ENCODE data around the gene LIPT2.
"Not testable (repeated sequence)": the region's sequence is repeated elsewhere in the genome, so short reads cannot be mapped to it uniquely, and the experiment has no call there.

LIPT2 gene

GRCh38 chr11:74492974-74493790 lies at the start of gene LIPT2:
Gene LIPT2, minus strand, starts transcription at chr11:74493724. Its CDS starts 21 bp downstream, at chr11:74493703.
- peak; percentile 96 for DNase-seq (ENCODE audit: low read depth)
- peak within 1 kb of the TSS; percentile 69 for H3K4me3 ChIP-seq (ENCODE audit: low read length)
- no peak for TF ChIP-seq CTCF (conservative IDR thresholded peaks at IDR 0.05; ENCODE audit: low read length)

- DNase-seq (ENCODE audit: low read depth): no peak
- TF ChIP-seq CTCF (conservative IDR thresholded peaks at IDR 0.05; ENCODE audit: low read length): no peak
- H3K4me3 ChIP-seq (ENCODE audit: low read length): no peak overlapping the region
These were observed 47.9 kb upstream of the LIPT2 start for GRCh38 chr11:74541466-74541865.

- no peak overlapping the region for H3K4me3 ChIP-seq (ENCODE audit: low read length)
- no peak for DNase-seq (ENCODE audit: low read depth)
- TF ChIP-seq CTCF (conservative IDR thresholded peaks at IDR 0.05; ENCODE audit: low read length): no peak
These were observed 46.7 kb upstream of the LIPT2 start for GRCh38 chr11:74540270-74540669.

- no peak overlapping the region for H3K4me3 ChIP-seq (ENCODE audit: low read length)
- no peak for TF ChIP-seq CTCF (conservative IDR thresholded peaks at IDR 0.05; ENCODE audit: low read length)
- DNase-seq (ENCODE audit: low read depth): no peak
These were observed 45.2 kb upstream of the LIPT2 start for GRCh38 chr11:74538680-74539079.

- H3K4me3 ChIP-seq (ENCODE audit: low read length): no peak overlapping the region
- DNase-seq (ENCODE audit: low read depth): no peak
- no peak for TF ChIP-seq CTCF (conservative IDR thresholded peaks at IDR 0.05; ENCODE audit: low read length)
These were observed 42.0 kb upstream of the LIPT2 start for GRCh38 chr11:74535371-74536160.

- not testable (repeated sequence) for H3K4me3 ChIP-seq (ENCODE audit: low read length); DNase-seq (ENCODE audit: low read depth)
These were observed 41.4 kb upstream of the LIPT2 start for GRCh38 chr11:74534946-74535275.

GRCh38 chr11:74534216-74534945 lies 40.9 kb upstream of the LIPT2 start:
- TF ChIP-seq CTCF (conservative IDR thresholded peaks at IDR 0.05; ENCODE audit: low read length): no peak
- no peak overlapping the region for H3K4me3 ChIP-seq (ENCODE audit: low read length)
- no peak for DNase-seq (ENCODE audit: low read depth)

Measured in AG10803 (cell line).